Fibroblast of skin of left quadriceps (primary cell): ENCODE results near the gene FOXN1.

Experiments
- DNase-seq, 2 experiments: peaks; one replicate each; pipeline ENCODE4 v3.0.0-alpha.2; 2013; ENCODE audit warnings: low read depth in 2 of 2

FOXN1 gene

DNA sequence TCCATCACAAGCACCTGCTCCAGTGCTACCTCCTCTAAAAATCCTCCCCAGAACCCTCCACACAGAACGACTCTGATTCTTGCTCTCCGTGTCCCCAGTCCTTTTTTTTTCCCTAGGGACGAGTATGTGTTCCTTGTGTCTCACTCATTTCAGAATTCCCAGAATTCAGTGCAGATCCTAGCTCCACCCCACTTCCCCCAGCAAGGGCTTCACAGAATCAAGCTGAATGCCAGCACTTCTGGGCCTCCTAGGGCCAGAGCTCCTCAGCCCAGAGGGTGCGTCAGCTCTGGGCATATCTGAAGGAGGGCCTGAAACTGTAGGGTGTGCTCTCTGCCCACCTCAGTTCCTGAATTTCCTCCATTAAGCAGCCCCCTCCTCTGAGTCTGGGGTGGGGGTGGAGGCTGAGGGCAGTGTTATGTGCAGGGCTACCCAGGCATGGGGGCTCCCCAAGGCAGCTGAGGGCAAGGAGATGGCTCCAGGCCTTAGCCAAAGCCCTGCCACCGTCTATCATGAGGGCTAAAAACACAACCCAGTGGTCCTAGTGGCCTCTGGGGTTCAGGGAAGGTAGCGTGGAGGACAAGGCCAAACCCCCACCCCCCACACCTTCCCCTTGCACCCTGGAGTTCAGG, 39.8 kb downstream of the FOXN1 start:
- no peak for DNase-seq

DNA sequence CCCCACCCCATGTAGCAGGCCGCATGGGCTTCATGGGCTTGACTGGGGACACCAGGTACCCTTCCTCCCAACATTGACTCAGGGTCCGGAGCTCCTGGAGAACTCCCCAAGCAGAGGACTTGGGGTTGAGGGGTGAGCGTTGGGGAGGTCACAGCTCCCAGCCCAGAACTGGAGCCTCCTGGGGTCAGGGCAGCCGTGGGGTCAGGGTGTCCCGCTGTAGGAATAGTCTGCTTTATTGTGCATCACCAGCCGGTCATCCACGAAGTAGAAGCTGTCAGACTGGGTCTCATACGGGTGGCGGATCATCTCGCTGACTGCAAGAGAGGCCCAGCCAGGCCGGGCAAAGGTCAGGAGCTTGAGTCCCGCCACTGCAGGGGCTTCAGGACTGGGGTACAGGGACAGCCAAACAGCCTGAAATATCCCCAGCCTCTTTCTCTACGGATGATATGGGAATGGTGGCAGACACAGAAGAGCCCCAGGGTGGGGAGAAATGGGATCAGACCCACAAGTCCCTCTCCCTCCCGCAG, 41.0 kb downstream of the FOXN1 start:
- DNase-seq = no peak

DNA sequence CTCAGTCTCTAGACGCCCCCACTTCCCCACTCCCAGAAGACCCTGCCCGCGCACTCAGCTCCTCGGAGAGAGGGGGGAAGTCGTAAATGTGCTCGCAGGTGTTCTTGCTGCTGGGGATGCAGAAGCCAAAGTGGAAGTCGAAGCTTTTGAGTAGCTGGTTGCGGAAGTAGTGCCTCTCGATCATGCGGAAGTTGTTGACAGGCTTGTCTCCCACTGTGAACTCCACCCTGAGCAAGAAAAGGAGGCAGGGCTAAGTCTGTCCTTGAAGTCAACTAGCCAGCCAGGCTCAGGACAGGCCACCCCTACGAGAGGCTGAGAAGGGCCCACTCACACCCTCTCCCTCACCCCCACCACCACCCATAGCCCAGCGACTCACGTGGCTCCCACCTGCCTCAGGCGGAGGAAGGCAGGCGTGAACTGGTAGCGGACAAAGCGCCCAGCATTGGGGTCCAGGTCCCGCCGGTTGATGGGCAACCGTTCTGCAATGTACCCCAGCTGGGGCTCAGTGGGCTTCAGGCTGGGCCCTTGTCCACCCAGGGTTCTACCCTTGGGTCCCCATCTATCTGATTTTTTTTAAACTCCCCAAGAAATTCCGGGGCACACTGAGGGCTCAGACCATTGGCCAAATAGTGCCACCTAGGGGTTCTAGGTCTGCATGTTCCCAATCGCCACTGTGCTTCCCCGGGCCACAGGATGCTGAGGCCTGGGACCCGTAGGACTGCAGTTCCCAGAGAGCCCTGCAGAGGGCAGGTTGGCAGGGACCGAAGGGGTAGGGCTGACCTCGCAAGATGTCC, 41.7 kb downstream of the FOXN1 start:
- DNase-seq = peak in 1 of 2 experiments; percentile 15

DNA sequence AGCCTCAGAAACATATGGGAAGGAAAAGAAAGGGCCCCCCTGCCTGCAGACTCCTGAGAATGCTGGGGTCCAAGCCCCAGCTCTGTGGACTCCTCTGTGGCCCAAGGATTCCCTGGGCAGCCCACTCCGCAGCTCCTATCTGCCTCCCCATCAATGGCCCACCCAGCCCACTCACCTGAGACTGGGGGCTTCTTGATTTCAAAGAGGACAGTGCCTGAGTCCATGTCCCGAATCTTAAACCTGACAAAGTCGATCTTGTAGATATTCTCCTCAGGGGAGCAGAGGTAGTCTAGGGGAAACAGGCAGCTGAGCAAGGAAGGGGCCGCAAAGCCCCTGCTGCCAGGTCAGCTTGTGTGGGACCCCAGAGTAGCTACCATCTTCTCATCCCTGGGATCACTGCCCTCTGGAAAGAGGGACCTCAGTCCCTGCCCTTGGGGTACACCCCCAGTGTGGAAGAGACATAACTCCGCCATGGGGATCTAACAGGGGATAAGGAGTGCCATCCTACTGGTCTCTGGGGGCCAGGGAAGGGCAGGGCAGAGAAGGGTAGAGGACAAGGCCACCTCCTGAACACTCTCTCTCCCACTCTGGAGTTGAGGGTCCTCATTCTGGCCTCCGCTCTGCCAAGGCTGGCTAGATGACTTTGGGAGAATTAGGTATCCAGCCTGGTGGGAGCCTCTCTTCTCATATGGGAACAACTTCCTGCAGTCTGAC, 42.4 kb downstream of the FOXN1 start:
- no peak for DNase-seq

DNA sequence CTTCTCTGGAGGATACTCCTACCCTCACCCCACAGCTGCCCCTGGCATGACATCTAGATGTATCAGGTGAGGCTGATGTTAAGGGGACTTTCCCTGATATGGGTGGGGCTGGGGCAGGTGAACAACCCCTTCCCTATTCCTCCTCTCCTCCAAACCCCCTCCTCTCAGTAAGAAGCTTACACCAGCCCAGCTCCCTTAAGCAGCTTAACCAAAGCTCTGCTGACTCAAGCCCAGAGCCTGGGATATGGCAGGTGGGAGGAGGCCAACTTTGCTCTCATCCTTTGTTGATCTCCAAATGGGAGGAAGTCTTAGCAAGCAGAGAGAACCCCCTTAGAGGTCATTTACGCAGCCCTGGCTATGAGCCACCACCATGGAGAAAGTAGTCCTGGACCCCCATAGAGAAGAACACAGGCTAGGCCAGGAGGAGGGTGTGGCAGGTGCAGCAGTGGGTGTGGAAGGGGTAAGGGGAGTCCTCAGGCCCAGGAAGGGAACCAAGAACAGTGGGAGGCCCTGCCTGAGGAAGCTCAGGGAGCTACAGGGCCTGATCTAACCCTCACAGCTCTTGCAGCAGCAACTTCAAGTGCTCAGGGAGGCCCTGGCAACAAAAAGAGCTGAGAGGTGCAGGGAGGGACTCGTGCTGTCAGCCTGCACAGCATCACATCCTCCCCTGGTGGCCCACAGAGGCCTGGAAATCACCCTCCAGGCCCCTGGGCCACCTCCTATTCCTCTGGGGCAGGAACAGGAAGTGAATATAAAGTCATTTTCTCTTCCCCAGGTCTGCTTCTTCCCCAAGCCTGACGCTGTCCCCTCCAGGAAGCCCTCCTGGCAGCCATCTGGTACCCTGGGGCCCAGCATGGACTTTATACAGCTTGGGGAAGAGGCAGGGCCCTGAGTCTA, 43.3 kb downstream of the FOXN1 start:
- no peak for DNase-seq

DNA sequence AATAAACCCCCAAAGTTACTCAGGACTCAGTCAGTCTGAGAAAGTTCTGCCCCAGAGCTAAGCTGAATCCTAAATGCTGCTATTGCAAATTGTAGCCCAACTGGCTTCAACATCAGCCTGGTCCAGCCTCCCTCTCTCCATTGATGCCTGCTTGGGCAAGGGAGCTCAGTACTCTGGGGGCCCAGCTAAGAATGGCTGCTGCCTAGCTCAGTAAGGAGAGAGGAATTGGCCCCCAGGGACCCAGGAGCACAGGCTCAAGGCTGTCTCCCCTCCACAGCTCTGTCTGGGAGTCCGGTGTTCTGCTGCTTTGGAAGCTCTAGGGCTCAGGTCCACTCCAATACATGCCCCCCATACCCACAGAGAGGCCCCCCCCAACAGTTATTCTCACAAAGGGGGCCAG, 44.7 kb downstream of the FOXN1 start:
- no peak for DNase-seq

DNA sequence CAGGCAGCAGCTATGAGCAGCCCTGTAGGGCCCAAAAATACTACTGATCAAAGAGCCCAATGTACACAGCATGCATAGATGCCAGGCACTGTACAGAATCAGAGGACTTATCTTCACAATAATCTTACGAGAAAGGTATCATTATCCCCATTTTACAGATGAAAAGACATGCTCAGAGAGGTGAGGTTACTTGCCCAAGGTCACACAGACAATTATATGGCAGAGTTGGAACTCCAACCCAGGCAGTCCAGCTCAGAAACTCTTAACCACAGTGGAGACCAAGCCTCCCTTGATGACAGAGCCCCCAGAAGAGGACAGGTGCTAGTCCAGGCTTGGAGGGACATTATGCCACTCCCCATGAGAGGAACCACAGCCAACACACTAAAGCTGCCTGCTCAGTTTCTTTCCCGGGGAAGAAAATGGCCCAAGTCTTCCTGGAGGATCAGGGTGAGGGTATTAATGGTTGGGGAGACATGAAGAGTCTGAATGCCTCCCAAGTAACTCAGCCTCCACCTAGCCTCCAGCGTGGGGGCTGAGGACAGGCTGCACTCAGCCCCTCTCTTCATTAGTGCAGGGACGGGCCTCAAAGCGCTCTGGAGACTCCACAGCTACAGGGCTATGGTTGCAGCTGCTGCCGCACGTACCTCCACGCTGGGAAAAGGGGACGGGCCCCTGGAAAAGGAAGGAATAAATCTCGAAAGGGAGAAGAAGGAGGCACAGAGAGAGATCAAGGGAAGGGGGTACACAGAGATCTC, 45.5 kb downstream of the FOXN1 start:
- DNase-seq = no peak

DNA sequence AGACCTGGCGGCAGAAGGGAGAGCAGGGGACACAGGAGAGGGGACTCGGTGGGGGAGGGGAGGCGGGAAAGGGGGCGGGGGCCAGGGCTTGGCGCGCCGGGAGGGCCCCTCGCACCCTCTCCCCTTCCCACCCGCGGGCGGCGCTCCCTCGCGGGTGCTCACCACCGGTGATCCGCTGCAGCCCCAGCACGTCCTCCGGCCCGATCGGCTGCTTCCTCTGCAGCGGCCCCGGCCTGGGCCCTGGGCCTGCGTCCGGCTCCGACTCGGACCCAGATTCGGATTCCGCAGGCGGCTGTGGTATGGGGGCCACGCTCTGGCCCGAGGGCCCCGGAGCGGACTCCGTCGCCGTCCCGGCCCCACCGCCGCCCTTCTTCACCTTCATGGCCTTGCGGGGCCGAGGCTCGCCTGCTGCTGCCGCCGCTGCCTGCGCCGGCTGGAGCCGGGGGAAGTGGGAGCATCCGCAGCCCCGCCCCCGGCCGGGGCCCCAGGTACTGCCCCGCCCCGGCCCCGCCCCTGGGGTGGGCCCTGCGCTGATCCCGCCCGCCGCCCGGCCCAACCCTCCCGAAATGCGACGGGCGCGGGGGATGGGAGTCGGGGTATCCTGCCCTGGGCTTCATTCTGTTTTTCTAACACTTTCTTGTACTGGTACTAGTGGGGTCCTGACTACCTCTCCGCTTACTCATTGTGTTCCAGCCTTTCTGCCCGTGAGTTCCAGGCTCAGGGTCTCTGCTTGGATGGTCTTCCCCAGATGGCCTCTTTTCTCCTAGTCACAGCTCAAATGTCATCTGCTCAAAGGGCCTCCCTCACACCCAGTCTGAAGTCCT, 46.2 kb downstream of the FOXN1 start, which contains the start of gene UNC119:
TSS of gene UNC119 (minus strand) at position 449 of the 824 bp plus-strand sequence. CDS start at position 382, 67 bp downstream.
- peak; percentile 28 to 30 for DNase-seq

DNA sequence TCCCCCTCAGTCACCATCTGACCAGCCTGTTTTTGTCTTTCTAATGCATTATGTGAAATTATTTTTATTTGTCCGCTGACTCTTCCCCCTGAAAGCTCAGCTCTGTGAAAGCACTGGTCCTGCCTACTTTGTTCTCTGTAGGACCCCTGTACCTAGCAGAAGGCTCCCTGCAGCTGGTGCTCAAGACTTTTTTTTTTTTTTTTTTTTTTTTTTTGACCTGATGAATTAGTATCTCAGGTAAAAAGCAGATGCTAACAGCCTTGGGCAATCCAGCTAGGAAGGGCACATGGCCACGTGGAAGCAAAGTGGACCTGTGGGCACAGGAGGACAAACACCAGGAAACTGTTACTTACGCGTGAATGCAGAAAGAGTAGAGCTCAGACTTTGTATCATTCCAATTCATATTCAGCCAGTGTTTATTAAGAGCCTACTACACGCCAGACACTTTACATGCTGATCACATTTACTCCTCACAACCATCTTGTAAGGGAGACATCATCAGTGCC, 46.9 kb downstream of the FOXN1 start:
- no peak for DNase-seq

DNA sequence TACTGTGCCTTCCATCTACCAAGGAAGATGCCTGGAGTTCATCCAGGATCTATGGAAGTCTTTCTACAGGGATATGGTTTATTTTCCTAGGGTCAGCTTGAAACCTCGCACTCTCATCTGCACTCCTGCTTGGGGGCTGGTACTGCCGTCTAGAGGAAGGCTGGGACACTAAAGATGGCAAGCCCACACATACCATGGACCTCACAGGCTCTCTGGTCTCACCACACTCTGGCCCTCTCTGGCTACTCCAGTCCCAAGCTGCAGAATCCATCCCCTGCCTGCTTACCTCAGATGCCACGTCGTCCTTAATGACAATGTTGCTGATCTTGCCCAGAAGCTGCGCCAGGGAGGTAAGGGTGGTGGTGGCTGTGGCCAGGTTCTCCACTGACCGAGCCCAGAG, 48.4 kb downstream of the FOXN1 start:
- no peak for DNase-seq

DNA sequence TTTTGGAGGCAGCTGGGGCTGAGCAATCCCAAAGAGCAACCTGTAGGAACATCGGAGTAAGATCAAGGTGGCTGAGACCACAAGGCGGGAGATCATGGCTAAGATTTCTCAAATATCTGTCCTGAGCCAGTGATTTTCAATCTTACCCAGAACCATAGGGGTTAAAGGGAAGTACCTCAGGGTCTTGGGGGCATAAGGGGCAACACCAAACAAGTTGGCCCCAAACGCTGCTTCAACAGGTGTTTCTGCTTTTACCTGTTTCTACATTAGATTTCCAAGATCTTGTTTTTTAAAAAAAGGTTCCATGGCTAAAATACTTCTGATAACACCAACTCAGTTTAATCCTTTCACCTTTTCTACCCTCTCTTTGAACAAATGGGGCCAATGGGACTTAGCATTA, 48.9 kb downstream of the FOXN1 start:
- DNase-seq = no peak

DNA sequence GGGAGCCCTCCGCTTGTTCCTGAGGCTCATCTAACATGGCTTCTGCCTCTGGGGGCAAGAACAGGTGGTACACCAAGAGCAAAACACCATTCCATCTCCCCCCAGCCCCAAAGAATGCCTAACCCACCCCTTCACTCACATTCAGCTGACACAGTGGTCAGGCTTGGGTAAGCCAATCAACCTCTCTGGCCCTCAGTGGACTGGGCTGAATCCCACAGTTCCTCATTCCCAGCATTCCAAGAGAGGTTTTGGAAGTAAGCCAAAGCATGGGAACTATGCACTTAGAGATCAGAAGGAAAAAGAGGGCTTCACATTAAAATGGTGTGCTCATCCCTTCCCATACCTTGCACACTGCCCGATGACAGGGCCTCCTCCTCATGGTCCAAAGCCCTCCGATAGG, 57.3 kb downstream of the FOXN1 start:
- DNase-seq = peak; percentile 26 to 29

DNA sequence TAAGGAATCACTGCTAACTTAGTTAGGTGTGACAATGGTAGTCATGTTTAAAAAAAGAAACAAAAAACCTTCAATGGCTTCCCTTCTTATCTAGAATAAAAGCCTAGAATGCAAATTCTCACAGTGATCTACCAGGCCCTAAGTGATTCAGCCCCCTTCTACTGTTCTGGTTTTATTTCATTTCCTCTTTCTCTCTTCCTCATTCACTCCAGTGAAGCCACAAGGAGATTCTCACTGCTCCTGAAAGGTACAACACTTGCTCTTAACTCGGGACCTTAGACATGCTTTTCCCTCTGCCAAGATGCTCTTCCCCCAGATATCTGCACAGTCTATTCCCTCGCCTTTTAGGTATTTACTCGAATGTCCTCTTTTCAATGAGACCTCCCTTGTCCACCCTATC, 61.5 kb downstream of the FOXN1 start:
- no peak for DNase-seq

DNA sequence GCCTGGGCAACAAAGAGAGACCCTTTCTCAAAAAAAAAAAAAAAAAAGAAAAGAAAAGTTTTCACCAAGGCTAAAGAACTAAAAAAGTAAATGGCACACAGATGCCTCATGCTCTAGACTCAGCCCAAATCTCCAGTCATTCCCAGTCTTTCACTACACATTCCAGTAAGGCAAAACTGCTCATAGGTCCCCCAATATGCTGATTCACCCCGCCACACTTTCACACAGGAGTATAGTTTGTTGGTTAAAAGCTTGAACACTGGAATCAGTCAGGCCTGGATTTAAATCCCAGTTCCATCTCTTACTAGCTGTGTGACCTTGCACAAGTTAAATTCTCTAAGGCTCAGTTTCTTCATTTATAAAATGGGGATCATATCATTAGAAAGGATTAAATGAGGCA, 63.3 kb downstream of the FOXN1 start:
- no peak for DNase-seq

DNA sequence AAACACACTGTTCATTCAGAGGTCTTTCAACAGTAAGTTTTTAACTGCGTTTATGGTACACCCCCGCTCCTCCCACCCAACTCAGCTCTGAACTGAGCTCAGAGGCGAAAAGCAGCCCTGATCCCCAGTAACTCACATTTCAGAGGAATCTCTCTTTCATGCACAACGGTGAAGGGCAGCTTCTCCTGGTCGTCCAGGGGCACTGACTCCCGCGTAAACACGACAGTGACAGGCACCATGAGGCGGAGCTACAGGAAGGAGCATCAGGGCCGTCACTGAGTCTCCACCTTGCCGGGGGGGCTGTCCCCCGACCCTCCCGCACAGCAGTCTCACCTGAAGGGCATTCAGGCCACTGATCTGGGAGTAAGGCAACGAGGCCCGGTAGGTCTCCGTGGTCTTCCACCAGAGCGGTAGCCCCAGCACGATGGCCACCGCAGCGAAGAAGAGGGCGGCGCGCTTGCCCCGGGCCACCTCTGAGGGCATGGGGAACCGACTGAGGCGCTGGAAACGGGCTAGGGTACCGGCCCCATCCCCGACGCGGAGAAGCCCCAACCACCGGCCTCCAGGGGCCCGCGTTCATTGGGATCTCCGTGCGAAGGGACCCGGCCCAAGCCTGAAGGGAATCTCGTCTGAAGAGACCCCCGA, 64.7 kb downstream of the FOXN1 start:
- DNase-seq = no peak

DNA sequence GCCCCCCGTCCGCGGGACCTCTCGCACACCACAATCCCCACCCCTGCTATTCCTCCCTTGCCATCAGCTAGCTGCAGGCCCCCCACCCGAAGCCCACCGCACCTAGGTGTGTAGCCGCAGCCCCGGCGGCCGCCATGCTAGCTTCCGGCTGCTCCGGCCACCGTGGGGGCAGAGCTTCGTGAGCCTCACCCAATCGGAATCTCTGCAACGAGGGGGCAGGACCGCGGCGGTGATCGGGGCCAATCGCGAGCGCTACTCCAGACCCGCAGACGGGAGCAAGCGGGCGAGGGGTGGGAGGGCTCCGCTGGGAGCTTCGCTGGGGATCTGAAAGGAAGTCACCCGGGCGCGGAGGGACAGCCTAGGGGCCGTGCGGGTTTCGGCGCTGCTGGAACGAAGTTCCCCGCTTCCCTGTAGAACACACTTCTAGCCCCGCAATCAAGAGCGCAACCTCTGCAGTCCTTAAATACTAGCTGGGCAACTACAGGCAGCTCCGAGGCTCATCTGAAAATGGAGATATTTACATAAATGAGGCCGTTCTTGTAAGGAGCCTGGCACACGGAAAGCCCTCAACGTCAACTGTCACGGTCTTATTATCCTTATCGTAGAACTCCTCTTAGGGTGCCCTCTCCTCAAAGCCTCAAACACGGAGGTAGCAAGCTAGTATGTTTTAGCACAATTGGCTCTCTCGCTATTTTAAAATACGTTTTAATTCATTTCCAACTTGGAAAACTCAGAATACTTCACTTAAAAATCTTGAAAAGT, 65.4 kb downstream of the FOXN1 start, which contains the start of gene PIGS:
TSS of gene PIGS (minus strand) at position 164 of the 762 bp plus-strand sequence. CDS start at position 136, 28 bp downstream.
- peak; percentile 64 to 71 for DNase-seq

DNA sequence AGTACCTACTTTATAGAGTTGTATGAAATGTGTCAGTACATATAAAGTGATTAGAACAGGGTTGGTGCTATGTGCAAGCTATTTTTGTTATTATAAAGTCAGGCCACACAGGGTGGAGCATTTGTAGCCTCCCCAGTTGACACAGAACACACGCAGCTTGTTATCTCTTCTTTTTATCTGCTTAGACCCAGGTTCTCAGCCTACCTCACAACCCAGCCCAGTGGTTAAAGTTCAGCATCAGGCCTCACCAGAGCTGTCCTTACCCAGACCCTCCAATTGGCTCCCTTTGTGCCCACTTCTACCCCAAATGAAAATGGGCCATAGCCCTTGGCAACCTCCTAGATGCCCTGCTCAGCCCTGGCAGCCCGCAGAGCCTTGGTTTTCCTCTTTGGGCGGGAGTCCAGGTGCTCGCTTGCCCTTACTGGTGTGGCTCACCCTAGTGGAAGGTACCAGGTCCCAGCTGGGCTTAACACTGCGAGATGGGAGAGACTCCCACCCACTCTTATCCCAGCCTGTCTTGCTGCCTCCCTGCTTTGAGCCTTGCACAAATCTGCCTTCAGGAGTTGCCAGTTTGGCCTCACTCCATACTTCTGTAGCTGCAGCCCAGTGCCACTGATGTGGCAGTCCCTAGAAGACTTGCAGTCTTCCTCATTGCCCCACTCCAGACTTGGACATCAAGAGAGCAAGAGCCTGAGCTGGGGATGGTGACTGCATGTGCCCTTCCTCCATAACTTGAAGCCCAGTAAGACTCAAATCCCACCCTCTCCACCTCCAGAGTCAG, 66.3 kb downstream of the FOXN1 start:
- no peak for DNase-seq

DNA sequence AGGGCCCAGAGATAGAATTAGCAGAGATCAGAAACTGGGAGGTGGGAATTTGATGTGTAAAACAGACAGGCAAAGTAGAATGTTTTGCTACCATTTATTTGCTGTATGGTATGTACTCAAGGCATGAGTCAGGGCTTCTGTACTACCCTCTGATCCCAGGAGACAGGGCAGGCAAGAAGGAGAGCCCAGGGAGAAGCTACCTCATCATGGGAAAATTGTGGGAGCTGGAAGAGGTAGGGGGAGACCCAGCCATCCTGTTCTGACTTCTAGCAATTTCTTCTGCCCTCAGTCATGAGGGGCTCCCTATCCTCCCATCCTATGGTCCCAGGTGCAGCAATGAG, 66.9 kb downstream of the FOXN1 start:
- DNase-seq = no peak
